GM18517 (cell line): ENCODE results near the gene KIF1A.
"Not testable (repeated sequence)": the region's sequence is repeated elsewhere in the genome, so short reads cannot be mapped to it uniquely, and the experiment has no call there.

ENCODE experiments used
- ATAC-seq: cut with Tn5 transposase; IDR thresholded peaks from one replicate; pipeline ENCODE4 v1.9.1; 2021; ENCODE audit warnings: mild to moderate bottlenecking, moderate library complexity; ENCODE audit not compliant: unreplicated experiment

KIF1A gene

GRCh38 chr2:240689975-240690374 is 130.0 kb downstream of the KIF1A start:
- ATAC-seq = no peak

DNA sequence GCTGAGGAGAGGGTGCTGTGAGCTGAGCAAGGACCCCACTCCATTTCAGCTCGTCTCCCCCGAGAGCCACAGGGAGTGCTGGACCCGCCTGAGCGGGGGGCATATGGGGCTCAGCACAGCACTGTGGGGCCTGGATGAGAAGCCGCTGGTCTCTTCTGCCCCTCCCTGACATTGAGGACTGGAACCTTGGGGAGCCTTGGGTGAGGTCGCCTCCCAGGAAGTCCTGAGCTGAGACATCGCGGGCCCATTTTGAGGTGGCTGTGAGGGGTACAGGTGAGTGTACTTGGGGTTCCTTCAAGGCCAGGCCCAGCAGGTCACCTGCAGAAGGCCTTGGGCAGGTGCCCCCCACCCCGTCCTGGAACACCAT is 131.5 kb downstream of the KIF1A start:
- ATAC-seq = no peak

DNA sequence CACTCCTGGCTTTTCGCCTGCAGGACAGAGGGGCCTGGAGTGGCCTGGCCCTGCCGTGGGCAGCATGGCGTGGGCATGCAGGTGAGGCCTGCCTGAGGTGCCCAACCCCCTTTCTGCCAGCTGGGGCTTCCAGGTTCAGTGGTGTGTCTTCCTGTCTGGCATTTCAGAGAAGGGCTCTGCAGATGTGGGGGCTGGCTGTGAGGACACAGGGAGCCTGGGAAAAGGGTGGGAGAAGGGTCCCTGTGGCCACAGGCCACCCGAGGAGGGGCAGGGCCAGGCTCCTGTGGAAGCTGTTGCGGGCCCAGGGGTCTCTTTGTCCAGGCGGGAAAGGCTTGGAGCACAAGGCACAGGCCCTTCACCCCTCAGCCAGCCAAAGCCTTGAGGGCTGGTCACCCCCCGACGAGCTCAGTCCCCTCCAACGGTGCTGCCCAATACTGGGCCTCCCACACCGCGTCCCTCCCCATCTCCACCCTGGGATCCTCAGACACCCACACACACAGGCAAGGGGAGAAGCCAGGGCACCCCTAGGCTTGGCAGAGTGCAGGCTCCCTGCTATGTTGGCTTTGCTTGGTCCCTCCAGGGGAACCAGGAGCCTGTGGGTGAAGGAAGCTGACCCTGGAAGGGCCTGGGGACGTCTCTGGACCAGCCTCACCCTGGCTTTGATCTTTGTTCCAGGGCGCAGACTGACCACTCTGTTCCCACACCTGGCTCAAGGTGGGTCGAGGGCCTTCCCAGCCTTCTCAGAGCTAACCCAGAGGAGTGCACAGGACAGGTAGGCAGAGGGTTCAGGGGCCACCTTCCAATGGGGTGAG is 132.1 kb downstream of the KIF1A start:
- ATAC-seq = no peak

DNA sequence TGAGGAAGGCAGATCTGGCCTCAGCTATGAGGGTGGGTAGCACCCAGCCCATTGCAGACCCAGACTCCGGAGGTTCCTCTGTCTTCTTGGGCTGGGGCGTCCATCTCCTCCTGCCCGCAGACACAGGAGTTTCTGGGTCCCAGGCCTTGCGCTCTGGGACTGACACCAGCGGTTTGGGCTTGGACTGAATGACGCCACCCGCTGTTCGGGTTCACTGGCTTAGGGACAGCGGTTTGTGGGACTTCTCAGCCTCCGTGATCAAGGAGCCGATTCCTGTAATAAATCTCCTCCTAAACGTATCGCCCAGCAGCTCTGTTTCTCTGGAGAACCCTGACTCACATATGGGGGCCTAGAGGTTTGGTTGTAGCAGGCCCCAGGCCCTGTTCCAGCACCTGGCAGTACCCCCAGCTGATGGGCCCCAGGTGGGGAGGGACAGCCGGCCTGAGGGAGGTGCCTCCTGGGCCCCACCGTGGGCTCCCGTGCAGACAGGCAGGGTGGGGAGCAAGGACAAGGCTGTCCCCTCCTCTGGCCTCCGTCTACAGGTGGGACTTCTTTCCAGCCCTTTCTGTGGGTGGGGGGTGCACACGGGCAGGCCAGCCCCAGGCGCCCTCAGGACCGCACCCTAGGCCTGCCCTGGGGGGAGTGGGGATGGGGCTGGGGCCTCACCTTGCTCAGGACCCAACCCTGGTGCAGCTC is 132.8 kb downstream of the KIF1A start:
- no peak for ATAC-seq

DNA sequence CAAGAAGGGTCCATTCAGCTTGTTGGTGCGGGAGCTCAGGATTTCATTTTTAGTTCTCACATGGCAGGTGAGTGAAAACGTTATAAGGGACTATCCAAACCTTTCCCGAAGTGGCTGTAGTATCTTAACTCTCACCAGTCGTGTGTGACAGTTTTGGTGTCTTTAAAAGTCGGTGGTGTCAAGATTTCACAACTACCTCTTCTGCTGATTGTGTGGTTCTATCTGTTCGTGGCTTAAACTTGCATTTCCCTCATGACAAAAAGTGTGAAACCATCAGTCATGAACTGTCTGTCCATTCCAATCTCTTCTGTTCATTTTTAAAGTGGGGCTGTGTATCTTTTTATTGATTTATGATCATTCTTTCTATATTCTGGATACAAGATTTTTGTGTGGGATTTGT is 133.6 kb downstream of the KIF1A start:
- ATAC-seq = no peak

DNA sequence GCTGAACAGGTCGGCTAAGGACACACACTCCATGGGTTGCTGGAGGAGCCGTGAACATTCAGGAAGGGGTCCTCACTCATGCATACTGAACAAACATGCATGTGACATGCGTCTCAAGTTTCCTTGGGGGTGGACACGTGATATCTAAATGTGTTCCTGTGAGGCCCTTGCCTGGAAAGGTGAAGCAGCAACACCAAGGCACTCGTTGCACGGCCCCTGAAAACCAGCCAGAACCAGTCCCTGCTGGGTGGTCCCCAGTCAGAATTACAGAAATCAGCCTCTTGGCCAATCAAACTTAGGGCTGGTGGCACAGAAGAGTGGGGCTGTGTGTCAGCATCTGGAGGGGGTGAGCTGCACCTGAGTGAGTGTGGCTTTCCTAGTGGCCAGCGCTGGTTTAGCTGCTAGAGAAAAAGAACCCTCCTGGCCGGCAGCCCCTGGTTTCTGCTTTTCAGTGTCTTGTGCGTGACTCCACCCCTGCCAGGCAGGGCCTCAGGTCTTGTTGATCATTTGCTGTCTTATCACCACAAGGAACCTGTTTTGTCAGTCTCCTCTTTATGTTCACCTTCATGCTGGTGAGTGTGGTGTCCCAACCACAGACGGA is 134.1 kb downstream of the KIF1A start:
- ATAC-seq = no peak

DNA sequence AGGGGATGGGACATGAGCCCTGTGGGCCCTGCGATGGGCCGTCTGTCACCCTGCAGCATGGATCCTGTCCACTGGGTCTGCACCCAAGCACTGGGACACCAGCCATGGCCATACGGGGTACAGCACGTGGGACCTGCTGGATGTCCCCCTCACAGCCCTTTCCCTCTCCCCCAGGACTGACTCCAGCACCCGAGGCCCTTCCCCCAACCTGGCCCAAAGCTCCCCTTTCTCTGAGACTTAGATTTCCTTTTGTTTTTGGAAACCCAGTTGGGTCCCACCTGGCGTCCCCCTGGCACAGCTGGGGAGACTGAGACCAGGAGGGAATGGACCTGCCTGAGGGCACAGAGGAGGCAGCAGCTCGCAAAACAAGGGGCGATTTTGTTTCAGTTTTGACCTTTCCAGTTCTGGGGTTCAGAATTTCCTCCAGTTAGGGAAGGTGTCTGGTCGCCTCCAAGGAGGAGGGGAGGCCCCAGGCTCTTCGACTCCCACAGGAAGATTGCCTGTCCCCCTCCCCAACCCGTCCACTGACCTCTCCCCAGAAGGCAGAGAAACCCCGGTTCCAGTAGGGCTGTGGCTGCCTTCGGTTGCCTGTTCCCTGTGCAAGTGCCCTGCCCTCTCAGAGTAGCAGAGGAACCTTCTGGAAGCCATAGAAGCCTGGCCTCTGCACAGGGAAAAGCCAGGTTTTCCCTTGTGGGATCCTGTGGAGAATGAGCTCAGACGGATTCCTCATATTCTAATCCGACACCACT is 135.9 kb downstream of the KIF1A start:
- ATAC-seq = not testable (repeated sequence)

DNA sequence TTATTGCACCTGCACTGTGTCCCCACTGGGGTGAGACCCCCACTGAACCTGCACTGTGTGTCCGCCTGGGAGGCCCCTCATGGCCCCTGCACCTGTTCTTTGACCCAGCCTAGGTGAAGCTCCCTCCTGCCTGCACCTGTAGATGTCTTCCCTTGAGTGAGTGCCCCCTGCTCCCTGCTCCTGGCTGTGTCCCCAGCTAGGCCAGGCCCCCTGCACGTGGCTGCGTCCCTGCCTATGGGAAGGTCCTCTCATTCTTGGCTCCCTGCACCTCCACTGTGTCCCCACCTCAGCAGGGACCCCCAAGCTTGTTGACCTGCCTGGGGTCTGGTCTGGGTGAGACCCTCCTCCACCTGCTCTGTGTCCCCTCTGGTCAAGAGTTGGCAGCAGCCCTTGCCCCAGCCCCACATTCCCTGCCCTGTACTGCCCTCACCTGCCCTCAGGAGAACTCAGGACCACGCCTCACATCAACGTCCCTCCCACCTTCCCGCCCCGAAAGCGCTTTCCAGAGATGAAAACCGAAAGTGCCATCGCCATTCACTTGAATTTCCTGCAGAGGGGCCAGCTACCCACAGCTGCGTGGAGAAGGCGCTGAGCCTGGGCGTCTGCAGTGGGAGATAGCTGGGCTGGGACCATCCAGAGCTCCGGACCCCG is 136.6 kb downstream of the KIF1A start:
- not testable (repeated sequence) for ATAC-seq

DNA sequence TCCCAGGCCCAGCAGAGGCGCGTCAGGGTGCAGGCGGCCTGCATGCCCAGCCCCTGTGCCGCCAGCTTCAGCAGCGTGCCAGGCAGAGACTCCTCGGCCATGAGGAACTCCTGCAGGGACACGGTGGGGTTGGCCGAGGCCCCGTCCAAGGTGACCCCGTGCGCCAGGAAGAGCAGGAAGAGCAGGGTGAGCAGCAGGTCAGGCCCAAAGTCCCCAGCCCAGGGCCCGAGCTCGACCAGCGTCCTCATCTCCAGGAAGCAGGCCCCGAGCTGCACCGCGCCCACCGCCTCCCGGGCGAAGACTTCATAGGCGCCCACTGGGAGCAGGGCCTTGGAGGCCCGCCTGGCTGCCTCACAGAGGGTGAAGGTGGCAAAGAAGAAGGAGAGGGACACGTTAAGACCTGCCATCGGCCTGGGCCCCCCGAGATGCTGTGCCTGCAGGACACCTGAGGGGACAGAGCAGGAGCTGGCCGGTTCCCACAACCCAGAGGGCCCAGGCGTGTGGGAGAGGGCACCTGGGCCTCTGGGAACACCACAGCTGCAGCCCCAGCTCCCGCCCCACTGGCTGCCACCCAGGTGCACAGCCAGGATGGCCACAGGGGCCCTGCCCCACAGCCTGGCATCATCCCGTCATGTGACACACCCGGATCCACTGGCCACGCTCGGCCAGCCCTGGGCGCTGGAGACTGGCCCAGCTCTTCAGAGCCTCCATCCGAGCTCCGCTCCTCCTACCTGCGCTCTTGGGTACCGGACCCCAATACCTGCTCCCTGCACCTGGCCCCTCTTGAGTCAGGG is 137.4 kb downstream of the KIF1A start, which contains the start of gene AQP12B:
Gene AQP12B, minus strand, starts transcription at position 455 of the 794 bp plus-strand sequence. Its CDS starts 48 bp downstream, at position 407.
- ATAC-seq = not testable (repeated sequence)

DNA sequence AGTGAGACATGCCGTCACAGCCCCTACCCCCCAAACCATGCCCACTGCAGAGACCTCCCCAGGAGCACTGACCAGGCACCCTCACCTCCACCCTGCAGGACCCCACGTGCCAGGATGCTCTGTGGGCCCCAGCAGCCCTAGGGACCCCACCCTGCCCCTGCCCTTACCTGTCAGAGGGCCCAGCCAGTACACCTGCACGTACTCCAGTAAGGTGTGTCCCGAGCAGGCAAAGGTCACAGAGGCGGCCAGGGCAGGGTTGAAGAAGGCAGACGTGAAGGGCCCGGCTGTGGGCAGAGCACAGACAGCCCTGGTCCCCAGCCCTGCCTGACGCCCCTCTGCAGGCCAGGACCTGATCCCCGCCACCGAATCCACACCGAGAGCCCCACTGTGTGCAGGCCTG is 139.8 kb downstream of the KIF1A start:
- ATAC-seq = not testable (repeated sequence)

DNA sequence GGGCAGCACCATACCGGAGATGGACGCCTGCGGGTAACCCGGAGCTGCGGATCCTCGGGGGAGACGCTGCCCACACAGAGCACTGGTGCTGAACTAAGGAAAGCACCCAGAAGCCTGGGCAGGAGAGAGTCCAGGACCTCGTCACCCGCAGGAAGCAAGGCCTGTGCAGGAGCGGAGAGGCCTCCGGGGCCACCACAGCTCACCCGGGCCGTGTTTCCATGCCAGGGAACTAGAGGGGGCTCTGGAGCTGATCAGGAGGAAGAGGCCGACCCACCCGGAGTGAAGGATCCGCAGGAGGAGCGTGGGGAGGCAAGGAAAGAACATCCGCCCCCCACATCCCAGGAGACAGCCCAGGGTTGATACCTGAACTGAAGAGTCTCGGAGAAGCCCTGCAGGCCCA is 141.1 kb downstream of the KIF1A start:
- not testable (repeated sequence) for ATAC-seq

GRCh38 chr2:240678043-240678442 is 142.0 kb downstream of the KIF1A start:
- not testable (repeated sequence) for ATAC-seq

- ATAC-seq = not testable (repeated sequence)
Observed at GRCh38 chr2:240675345-240675744, 144.7 kb downstream of the KIF1A start.

GRCh38 chr2:240674461-240675184 is 145.4 kb downstream of the KIF1A start:
- not testable (repeated sequence) for ATAC-seq

GRCh38 chr2:240672701-240673190 is 147.3 kb downstream of the KIF1A start:
- no peak for ATAC-seq

DNA sequence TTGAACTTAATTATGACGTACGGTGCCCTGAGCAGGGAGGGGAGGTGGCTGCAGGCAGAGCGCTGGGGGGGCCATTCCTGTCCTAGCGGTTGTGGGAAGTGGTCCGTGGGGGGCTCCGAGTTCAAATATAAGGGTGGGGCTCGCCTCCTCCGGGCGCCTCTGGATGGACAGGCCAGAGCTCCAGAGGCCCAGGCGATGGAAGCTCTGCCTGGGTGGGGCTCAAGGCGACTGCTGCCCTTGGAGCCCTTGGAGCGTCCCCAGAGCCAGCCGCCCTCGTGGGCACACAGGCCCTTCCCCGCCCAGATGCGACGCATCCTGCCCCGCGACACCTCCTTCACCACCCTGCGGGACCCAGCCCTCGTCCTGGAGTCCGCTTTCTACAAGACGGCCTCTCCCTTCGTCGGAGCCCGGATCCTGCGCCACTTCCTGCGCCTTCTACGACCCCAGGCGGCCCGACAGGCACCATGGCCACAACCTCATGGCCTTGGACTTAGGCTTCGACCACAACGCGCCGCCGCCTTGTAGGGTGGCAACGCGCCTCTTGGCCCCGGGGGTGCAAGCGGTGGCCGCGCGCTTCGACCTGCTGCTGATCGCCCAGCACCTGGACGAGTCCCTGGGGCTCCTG is 147.8 kb downstream of the KIF1A start:
- ATAC-seq = no peak

GRCh38 chr2:240670950-240671349 is 149.1 kb downstream of the KIF1A start:
- no peak for ATAC-seq

- no peak for ATAC-seq
Observed at GRCh38 chr2:240670402-240670801, 149.6 kb downstream of the KIF1A start.
